ENCODE measurements around the gene POLR2L.

The POLR2L gene

DNA sequence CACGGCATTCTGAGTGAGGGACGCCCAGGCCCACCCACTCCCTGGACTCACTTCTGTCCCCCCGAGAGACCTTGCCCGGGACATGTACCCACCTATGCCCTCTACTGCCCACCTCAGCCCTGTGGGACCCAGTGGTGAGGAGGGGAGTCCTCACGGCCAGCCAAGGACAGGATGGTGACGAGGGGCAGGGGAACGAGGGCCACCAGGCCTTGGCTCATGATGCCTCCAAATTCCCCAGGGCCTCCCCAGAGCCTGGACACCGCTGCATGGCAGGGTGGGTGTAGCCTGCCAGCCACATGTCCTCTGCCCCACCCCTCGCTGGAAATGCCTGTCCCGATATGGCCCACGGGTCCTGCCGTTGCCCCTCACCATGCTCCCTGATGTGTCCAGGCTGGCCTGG lies 26.5 kb upstream of the POLR2L start:
- no peak for DNase-seq (ENCODE audit: low read depth in 3 of 3)

DNA sequence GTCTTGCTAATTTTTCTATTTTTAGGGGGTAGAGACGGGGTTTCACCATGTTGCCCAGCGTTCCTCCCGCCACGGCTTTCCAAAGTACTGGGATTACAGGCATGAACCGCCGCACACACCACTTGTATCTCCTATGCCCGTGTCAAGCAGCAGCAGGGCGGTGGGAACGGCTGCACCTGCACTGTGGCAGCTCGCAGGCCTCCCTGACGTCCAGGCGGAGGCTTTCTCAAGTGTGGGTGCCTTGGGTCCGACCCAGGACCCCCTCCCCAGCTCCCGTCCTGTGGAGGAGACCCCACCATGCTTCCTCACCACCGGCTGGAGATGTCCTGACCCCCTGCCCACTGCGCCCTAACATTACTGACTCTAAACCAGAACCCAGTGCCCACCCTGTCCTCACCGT lies 26.1 kb upstream of the POLR2L start:
- no peak for DNase-seq (ENCODE audit: low read depth in 3 of 3)

DNA sequence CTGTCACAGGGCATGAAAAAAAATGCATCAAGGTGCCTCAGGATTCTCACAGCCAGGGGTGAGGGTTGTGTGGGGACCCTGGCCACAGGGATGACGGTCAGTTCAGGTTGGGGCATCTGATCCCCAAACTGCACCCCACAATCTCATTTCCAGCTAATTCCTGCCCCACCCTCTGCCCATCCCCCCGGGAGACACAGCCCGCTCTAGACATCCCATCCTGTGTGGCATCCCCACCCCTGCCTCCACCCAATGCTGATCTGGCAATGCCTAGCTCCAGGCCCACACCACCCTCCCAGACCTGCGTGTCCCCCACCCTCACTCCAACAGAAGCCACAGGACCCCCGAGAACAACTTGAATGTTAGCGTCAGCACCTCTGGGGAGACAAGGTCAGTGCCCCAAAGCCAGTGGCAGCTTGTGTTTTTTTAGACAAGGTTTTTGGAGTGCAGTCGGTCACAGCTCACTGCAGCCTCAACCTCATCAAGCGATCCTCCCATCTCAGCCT lies 25.6 kb upstream of the POLR2L start:
- DNase-seq (ENCODE audit: low read depth in 3 of 3): no peak

DNA sequence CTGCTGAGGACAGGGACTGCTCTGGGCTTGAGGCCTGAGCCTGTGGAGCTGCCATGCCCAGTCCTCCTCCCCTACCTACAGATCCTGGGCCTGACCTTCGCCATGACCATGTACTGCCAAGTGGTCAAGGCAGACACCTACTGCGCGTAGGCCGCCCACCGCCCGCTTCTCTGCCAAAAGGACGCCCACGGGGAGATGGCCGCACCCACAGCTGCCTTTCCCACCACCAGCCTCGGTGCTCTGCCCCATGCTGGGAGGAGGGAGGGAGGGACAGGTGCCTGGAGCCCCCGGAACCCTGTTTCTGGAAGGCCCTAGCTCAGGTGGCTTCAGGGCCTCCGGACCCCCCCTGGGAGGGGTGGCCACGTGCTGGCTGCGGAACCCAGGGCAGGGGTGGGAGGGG lies 24.2 kb upstream of the POLR2L start:
- no peak for DNase-seq (ENCODE audit: low read depth in 3 of 3)

DNA sequence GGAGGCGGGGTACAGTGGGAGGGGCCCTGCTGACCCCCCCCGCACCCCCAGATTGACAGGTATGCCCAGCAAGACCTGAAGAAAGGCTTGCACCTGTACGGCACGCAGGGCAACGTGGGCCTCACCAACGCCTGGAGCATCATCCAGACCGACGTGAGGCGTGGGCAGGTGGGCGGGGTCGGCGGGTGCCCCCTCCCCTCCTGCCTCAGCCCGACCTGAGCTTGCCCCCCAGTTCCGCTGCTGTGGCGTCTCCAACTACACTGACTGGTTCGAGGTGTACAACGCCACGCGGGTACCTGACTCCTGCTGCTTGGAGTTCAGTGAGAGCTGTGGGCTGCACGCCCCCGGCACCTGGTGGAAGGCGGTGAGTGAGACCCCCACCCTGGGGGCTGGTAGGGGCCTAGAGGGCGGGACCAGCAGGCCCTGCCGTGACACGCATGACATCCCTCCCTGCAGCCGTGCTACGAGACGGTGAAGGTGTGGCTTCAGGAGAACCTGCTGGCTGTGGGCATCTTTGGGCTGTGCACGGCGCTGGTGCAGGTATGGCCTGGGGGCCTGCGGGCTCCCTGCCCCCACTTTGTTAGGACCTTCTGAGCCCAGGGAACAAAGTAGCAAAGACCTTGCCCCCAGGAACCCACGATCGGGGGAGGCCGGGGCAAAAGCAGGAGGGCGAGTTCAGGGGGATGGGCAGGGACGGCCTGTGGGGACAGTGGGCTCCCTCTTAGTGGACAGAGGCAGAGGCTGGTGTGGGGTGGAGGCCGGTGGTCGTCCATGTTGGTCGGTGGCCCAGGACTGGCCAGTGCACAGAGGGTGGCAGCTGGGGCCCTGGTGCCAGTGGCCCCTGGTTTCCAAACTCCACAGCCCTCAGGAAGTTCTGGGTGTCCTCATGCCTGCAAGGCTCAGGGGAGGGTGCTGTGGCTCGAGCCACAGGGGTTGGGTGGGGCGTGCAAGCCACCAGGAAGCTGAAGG lies 23.4 kb upstream of the POLR2L start:
- no peak for DNase-seq (ENCODE audit: low read depth in 3 of 3)

DNA sequence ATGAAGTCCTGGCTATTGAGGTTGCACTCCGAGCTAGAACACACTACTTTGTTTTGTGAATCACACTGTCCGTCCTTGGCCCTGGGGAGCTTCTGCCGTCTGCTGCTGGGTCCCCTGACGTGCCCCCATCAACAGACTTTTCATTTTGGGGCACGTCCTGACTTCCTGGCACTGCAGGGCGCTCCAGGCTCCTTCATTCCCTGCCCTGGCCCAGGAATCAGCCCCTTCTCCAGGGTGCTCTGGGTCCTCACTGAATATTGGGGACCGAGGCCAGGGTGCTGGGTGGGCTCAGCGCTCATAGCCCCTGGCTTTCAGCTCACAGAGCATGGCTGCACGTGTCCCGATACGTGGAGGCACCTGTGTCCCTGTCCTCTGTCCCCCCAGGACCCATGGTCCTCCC lies 22.6 kb upstream of the POLR2L start:
- DNase-seq (ENCODE audit: low read depth in 3 of 3): no peak

DNA sequence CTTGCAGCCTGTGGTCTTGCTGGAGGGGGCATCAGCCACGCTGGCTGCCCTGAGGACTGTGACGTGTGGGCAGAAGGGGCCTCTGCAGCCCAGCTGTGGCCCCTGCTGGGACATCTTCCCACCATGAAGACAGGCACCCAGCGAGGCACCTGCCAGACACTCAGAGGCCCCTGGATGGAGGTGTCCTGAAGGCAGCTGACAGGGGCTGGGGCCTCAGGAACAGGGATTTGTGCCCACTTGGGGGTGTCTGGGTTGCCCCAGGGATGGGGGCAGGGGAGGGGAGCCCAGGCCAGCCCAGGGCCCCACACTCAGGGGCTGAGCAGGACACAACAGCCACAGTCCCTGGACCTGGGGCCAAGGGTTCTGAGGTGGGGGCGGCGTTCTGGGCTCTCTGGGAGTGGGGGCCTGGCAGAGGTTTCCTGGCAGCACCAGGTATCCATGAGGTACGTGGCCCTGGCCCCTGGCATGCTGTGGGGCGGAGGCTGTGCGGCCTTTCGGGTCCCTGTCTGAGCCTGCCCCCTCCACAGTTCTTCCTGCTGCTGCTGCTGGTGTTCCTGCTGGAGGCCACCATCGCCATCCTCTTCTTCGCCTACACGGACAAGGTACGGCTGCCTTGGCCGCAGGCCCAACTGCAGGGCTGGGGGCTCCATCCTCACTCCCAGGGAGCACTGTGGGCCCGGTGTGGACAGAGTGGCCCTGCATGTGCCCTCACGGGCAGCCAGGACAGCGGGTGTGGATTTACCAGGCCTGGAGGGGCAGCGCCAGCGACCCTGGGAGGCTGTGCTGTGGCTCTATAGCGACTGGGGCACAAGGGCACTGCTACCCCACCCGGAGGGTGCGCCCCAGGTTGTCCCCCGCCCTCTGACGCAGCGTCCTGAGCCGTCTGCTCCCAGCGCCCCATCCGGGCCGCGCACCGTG lies 21.8 kb upstream of the POLR2L start:
- no peak for DNase-seq (ENCODE audit: low read depth in 3 of 3)

DNA sequence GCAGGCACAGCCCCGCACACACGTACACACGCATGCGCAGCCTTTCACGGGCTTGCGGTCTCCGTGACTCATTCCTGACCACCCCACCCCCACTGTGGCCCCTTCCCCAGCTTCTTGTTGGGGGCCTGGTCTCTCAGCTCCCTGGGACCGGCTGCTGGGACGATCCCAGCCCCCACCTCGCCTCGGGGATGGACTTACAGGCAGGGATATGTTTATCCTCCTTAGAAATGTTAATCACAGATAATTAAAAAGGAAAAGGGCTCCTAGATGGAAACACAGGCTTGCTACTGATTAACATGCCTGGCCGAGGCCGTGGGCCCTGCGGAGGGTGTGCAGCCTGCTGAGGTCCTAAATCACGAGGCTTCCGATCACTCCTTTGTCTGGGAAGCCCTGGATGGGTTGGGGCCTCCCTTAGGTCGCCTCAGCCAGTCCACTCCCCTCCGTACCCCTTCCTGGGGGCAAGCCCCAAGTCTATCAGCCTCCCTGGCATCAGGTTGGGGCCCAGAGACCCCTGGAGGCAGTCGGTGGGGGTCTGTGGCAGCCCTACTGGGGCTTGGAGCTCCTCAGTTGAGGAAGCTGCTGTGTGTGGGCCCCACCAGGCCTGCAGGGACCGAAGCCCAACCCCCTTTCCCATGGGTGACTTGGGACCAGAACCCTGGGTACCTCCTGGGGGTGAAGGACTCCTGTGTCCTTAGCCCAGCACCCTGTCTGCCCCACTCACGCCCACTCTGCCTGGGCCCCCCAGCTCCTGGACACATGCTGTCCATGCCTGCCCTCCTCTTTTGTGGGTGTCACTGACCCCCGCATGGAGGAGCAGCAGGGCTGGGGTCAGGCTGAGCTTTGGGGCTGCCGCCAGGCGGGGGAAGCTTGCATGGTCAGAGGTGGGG lies 20.9 kb upstream of the POLR2L start:
- DNase-seq (ENCODE audit: low read depth in 3 of 3): no peak

DNA sequence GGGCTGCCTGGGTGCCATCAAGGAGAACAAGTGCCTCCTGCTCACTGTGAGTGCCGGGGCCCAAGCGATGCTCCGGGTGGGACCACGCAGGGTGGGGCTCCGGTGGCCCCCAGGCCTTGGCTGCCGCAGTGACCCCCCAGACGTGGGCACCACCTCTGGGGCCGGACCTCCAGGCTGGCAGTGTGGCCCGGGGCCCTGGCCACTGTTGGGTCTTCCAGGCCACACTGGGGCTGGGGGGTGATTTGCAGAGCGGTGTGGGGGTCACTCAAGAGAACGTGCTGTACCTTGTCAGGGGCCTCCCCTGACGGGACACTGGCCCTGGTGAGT lies 20.3 kb upstream of the POLR2L start:
- no peak for DNase-seq (ENCODE audit: low read depth in 3 of 3)

DNA sequence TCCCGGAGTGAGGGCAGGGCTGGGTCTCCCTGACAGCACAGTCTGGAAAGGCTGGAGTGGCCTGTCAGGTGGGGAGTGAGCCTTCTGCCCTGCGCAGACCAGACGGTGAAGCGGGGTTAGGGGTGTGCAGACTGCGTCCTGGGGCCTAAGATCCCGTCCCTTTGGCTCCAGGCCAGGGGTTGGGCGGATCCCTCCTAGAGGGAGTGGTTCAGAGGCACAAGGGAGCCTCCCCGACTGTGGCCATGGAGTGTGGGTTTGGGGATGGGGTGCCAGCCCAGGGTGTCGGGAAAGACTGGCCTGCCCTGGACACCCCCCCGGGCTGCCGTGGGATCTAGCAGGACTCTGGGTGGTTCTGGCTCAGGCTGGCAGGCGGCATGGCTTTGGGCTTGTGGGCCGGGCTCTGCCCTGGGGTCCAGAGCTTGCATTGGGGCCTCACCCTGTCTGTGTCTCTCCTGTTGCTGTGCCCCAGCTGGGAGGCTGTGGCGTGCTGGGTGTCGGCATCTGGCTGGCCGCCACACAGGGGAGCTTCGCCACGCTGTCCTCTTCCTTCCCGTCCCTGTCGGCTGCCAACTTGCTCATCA lies 19.8 kb upstream of the POLR2L start:
- no peak for DNase-seq (ENCODE audit: low read depth in 3 of 3)

DNA sequence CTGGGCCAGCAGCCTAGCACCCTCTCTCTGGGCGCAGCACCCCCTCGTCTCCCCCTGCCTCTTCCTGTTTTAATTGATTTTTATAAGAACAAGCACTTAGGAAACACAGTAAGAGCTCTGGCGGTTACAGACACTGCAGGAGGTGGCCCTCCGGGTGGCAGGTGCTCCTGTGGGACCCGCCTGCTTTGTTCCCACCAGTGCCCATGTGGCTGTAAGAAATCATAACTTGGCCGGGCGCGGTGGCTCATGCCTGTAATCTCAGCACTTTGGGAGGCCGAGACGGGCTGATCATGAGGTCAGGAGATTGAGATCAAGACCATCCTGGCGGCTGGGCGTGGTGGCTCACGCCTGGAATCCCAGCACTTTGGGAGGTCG lies 18.8 kb upstream of the POLR2L start:
- DNase-seq (ENCODE audit: low read depth in 3 of 3): no peak

DNA sequence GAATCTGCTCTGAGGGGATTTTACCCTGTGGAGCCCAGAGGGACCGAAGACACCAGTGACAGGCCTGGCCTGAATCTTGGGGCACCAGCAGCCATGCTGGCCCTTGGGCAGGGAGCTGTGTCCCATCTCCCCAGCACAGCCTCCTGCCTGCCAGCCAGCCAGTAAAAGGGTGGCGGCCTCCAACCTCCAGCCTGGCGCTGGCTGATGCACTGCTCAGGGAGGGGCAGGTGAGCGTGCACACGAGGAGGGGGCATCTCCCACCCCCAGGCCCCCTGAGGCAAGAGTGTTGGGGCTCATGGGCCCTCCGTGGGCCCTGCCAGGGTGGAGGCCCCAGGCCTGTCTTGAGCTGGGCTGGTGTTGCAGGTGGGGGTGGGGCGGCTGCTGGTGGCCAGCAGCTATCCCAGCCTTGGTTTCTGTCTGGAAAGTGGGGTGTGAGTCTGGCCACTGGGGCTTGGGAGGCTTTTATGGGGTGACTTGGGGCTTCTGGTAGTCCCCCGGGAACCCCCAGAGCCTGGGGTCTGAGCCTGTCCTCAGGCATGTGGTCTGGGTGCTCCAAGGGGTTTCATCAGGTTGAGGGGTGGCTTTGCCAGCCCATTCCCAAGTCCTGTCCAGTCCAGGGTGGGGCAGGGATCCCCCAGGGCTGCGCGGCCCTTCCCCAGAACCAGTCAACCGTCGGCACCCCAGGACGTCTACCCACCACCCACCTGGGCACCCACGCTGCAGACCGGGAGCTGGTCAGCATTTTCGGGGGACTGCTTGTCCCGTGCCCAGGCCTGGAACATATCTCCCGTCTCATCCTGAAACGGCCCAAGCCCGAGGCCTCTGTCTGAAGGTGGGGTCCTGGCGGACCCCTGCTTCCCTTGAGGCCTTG lies 18.1 kb upstream of the POLR2L start:
- no peak for DNase-seq (ENCODE audit: low read depth in 3 of 3)

DNA sequence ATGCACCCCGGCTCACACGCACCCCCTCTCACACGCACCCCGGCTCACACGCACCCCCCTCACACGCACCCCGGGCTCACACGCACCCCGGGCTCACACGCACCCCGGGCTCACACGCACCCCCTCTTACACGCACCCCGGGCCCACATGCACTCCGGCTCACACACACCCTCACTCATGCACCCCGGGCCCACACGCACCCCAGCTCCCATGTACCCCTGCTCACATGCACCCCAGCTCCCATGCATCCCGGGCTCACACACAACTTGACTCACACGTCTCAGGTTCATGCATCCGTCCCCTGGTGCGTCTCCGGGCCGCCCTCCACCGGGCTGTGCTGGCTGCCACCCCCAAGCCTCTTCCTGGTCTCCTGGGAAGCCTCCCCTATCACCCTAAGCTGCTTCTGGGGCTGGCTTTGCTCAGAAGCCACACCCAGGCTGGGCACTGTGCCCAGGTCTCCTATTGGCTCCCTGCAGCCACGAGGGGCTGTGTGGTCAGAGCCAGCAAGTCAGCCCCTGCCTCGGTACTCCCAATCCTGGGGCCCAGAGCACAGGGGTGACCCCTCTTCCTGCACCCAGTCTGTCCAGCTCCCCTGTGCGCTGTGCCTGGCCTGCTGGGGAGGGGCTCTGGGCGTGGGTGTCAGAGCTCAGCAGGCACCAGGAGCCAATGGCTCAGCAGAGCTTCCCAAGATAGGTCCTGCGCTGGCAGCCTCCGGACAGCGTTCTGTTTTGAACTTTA lies 17.2 kb upstream of the POLR2L start:
- DNase-seq (ENCODE audit: low read depth in 3 of 3): no peak

DNA sequence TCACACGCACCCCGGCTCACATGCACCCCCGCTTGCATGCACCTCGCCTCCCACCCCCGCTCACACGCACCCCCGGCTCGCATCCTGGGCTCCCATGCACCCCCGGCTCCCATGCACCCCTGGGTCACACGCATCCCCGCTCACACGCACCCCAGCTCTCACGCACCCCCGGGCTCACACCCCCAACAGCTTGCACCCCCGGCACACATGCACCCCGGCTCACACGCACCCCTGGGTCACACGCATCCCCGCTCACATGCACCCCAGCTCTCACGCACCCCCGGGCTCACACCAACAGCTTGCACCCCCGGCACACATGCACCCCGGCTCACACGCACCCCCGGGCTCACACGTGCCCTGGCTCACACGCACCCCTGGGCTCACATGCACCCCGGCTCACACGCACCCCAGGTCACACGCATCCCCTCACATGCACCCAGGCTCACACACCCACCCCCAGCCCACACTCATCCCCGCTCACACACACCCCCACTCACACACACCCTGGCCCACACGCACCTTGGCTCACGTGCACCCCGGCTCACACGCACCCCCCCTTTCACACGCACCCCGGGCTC lies 16.5 kb upstream of the POLR2L start:
- no peak for DNase-seq (ENCODE audit: low read depth in 3 of 3)

DNA sequence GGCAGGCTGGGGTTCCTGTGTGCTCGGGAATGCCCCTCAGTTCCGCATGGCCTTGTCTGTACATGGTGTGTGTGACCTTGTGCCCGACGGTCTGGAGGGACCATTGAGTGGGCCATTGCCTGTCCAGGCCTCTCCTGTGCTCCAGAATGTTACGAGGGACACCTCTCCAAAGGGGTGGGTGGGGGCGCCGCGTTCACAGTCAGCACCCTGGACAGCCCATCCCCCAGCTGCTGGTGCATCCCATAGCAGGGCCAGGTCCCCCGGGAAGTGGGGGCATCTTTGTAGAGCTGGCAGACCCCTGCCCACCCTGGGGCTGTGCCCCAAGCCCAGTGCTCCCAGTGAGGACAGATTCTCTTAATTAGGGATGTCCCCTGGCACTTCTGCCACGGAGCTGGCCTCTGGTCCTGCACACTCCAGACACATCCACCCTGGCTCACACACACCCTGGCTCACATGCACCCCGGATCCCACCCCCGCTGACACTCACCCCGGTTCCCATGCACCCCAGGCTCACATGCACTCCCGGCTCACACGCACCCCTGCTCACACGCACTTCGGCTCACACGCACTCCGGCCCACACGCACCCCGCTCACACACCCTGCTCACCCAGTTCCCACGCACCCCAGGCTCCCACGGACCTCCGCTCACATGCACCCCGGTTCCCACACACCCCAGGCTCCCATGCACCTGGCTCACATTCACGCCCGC lies 15.9 kb upstream of the POLR2L start:
- DNase-seq (ENCODE audit: low read depth in 3 of 3): no peak

DNA sequence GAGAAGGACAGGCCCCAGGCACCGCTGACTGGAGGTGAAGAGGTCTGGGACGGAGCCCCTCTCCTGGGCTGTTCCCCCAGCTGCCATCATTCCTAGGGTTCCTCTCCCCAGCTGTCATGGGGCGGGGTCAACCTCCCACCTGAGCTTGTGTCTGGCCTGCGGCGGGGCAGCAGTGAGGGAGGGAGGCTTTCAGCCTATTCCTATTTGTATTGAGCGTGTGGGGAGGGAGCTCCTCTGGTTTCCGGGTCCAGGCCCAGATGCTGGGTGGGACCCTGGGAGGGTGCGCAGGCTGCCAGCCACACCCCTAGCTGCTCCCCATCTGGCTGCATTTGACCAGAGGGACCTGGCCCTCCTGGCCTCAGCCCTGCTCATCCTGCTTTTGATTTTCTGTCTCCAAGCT lies 14.1 kb upstream of the POLR2L start:
- no peak for DNase-seq (ENCODE audit: low read depth in 3 of 3)

DNA sequence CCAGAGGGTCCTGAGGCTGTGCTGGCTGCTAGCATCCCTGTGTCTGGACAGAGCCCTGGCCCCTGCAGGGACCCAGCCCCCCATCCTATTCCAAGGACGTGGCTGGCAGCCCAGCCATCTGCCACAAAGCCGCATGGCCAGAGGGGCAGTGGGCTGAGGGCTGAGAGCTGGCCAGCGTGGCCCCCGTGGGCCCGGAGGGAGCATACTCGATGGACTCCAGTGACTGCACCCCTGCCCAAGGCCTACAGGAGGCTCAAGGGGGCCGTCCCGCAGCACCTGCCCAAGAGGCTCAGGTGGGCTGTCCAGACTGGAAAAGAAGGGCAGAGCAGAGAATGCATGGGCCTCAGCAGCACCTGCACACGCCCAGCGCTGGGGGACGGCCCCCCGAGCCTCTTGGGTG lies 13.5 kb upstream of the POLR2L start:
- no peak for DNase-seq (ENCODE audit: low read depth in 3 of 3)

DNA sequence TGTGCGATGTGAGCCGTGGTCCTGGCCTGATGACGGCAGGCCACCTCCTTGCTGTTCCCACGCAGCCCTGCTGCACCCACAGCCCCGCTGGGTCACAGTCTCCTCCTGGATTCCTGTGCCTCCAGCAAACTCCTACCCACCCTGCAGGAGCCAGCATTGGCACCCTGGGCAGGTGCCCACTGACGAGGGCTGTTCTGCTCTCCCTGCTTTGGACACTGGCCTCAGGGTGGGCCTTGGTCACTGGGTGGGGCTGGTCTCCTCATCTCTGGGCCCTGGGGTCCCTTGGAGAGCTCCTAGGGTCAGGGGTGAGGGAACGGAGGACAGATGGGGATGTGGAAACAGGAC lies 13.0 kb upstream of the POLR2L start:
- no peak for DNase-seq (ENCODE audit: low read depth in 3 of 3)
